Endodermal cell (in vitro differentiated cells): Measurements from ENCODE around the gene CRHR1. TPM values are rescaled to one million over a fixed set of nuclear protein-coding genes. Genes with fewer than 3 reads are reported as not detected.

ENCODE experiments used
- DNase-seq: peaks from one replicate; pipeline ENCODE4 v3.0.0-alpha.2; 2017
- H3K27ac ChIP-seq: 2 replicates; pipeline ENCODE4 v1.5.1; 2013; ENCODE audit warnings: mild to moderate bottlenecking, low read depth, low read length, moderate library complexity
- H3K27me3 ChIP-seq: 2 replicates; pipeline ENCODE4 v1.6.1; 2013; ENCODE audit warnings: mild to moderate bottlenecking, low read length, moderate library complexity; ENCODE audit not compliant: insufficient read depth, control insufficient read depth, poor library complexity, severe bottlenecking
- H3K36me3 ChIP-seq: 2 replicates; pipeline ENCODE4 v1.7.0; 2013; ENCODE audit warnings: mild to moderate bottlenecking, low read length, moderate library complexity; ENCODE audit not compliant: control insufficient read depth, insufficient read depth
- H3K4me1 ChIP-seq: one replicate; pipeline ENCODE4 v1.7.0; 2013; ENCODE audit warnings: low read length; ENCODE audit not compliant: control insufficient read depth, insufficient read depth
- H3K4me3 ChIP-seq: 2 replicates; pipeline ENCODE4 v1.5.1; 2013; ENCODE audit warnings: mild to moderate bottlenecking, low read length, moderate library complexity
- H3K9ac ChIP-seq: 2 replicates; pipeline ENCODE4 v1.6.1; 2013; ENCODE audit warnings: mild to moderate bottlenecking, low read length, moderate library complexity; ENCODE audit not compliant: poor library complexity, severe bottlenecking; ENCODE audit errors: extremely low read depth
- H3K9me3 ChIP-seq: 2 replicates; pipeline ENCODE4 v1.6.1; 2013; ENCODE audit warnings: mild to moderate bottlenecking, low read length, moderate library complexity; ENCODE audit not compliant: control insufficient read depth
- H3K27ac Mint-ChIP-seq: 2 replicates; pipeline ENCODE4 v1.8.0; 2020; ENCODE audit warnings: mixed read lengths
- H3K27me3 Mint-ChIP-seq: 2 replicates; pipeline ENCODE4 v1.8.0; 2021; ENCODE audit warnings: mild to moderate bottlenecking, mixed read lengths; ENCODE audit not compliant: insufficient read depth
- H3K36me3 Mint-ChIP-seq: 2 replicates; pipeline ENCODE4 v1.8.0; 2020; ENCODE audit warnings: low read depth, mixed read lengths
- H3K4me1 Mint-ChIP-seq: 2 replicates; pipeline ENCODE4 v1.8.0; 2020; ENCODE audit warnings: mixed read lengths
- H3K4me3 Mint-ChIP-seq: 2 replicates; pipeline ENCODE4 v1.8.0; 2020; ENCODE audit warnings: mild to moderate bottlenecking, moderate library complexity, mixed read lengths
- H3K9me3 Mint-ChIP-seq: 2 replicates; pipeline ENCODE4 v1.8.0; 2020; ENCODE audit warnings: mild to moderate bottlenecking, mixed read lengths
- WGBS, 2 experiments: methylation state at CpG; one replicate each; pipeline versions ENCODE4 v1.1.5 to v1.1.7; 2013; ENCODE audit warnings: missing lambda C conversion rate in 2 of 2, mixed read lengths in 1 of 2; ENCODE audit not compliant: insufficient coverage in 1 of 2, insufficient read length in 1 of 2; 5-methylcytosine and 5-hydroxymethylcytosine counted together
- total RNA-seq, 2 donors: library from RNA; stranded (reverse); fragmentation: NEBNext Ultra II Directional in 1 of 2; extraction: Animal tissue kit (Norgen Biotek cat#: 25700) in 1 of 2; gene quantifications; 2 replicates in 1 of 2; 3 replicates in 1 of 2; pipeline ENCODE4 v1.2.1, GENCODE V29; 2021
- TF ChIP-seq, protein P1 (sequence below): fragments of 200-600 bp; sonication (generic); conservative IDR thresholded peaks from 2 replicates; pipeline ENCODE4 v1.5.0; 2021; ENCODE audit warnings: antibody characterized with exemption, mild to moderate bottlenecking

Gene CRHR1
- total RNA-seq, 2 donors from 2014 or later, result 0.81 to 1.8 TPM

DNA sequence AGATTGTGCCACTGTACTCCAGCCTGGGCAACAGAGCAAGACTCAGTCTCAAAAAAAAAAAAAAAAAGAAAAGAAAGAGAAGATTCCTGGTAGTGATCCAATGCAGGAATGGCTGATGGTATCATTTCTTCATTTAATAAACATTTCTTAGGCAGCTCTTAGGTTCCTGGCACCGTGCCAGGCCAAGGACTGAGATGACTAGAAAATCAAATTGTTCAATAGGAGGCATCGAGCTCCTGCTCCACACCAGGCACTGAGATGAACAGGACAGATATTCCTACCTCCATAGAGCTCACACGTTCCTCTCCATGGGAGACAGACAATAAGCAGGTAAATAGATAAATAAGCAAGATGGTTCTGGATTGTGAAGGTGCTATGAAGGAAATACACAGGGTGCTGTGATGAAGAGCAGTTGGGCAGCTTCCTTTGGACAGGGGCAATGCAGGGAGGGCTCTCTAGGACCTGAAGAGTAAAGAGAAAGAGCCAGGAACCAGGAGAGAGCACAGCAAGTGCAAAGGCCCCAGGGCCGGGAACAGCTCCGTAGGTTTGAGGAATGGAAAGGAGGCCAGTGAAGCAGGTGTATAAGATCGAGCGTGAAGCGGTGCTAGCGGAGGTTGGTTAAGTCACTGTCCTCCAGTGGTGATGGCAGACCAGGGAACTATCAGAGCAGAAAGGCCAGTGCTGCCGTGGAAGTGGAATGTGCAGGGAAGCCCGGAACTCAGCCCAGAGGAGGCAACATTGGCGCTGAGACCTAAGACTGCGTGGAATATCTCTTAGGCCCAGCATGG, 26.5 kb upstream of the CRHR1 start:
- TF ChIP-seq, protein P1, sequence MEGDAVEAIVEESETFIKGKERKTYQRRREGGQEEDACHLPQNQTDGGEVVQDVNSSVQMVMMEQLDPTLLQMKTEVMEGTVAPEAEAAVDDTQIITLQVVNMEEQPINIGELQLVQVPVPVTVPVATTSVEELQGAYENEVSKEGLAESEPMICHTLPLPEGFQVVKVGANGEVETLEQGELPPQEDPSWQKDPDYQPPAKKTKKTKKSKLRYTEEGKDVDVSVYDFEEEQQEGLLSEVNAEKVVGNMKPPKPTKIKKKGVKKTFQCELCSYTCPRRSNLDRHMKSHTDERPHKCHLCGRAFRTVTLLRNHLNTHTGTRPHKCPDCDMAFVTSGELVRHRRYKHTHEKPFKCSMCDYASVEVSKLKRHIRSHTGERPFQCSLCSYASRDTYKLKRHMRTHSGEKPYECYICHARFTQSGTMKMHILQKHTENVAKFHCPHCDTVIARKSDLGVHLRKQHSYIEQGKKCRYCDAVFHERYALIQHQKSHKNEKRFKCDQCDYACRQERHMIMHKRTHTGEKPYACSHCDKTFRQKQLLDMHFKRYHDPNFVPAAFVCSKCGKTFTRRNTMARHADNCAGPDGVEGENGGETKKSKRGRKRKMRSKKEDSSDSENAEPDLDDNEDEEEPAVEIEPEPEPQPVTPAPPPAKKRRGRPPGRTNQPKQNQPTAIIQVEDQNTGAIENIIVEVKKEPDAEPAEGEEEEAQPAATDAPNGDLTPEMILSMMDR, result no peak
- Mint-ChIP-seq H3K4me3 (no peak overlapping the region), H3K27ac (no peak overlapping the region), H3K36me3 (no peaks in the 10 kb centered on the region), H3K27me3 (peaks cover 28% of the 10 kb centered on the region), H3K4me1 (no peaks in the 10 kb centered on the region), H3K9me3 (no peaks in the 10 kb centered on the region)
- Histone ChIP-seq H3K27ac (no peak overlapping the region), H3K9me3 (no peaks in the 10 kb centered on the region), H3K27me3 (peaks cover 9% of the 10 kb centered on the region), H3K9ac (no peak overlapping the region), H3K4me3 (no peak overlapping the region), H3K4me1 (no peaks in the 10 kb centered on the region), H3K36me3 (no peaks in the 10 kb centered on the region)
- DNase-seq, result no peak
- WGBS, 2 experiments, result 93 to 96% methylated on average over 11 to 13 of the region's 13 CpGs

DNA sequence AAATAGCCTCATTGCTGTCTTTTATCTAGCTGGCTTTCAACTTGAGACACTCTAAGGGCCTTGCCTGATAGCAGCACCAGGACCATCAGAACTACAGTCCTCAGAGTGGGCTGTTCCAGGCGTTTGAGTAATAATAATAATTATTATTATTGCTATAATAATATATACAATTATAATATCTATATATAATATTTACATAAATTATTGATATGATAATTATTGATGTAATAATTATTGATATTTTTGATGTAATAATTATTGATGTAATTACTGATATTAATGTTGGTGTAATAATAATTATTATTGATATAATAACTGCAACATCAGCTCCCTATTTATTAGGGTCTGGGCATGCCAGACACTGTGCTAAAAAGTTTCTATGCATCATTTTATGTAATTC, 25.6 kb upstream of the CRHR1 start:
- TF ChIP-seq, protein P1, result no peak
- no peak for DNase-seq
- peaks cover 20% of the 10 kb centered on the region for H3K27me3 Mint-ChIP-seq
- H3K4me1 ChIP-seq, result no peaks in the 10 kb centered on the region
- peaks cover 5% of the 10 kb centered on the region for H3K27me3 ChIP-seq
- H3K27ac Mint-ChIP-seq, result no peak overlapping the region
- no peak overlapping the region for H3K4me3 ChIP-seq
- H3K9me3 ChIP-seq, result no peaks in the 10 kb centered on the region
- no peaks in the 10 kb centered on the region for H3K36me3 ChIP-seq
- no peaks in the 10 kb centered on the region for H3K9me3 Mint-ChIP-seq
- no peak overlapping the region for H3K4me3 Mint-ChIP-seq
- H3K36me3 Mint-ChIP-seq, result no peaks in the 10 kb centered on the region
- H3K4me1 Mint-ChIP-seq, result no peaks in the 10 kb centered on the region
- no CpG with 5 or more reads among the region's 1 CpG for WGBS, 2 experiments
- H3K9ac ChIP-seq, result no peak overlapping the region
- no peak overlapping the region for H3K27ac ChIP-seq

DNA sequence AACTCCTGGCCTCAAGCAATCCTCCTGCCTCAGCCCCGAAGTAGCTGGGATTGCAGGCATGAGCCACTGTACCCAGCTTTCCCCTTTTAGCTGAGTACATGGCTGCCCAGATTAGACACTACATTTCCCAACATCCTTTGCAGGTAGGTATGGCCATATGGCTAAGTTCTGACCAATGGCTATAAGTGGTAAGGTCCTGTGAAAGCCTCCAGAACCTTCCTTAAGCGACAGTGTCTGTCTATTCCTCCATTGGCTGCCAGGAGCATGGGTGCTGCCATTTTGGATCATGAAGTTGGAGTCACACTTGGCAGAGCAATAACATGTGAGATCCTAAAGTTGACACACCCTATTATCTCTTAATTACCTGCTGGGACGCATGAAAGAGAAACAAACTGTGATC, 24.4 kb upstream of the CRHR1 start:
- Histone ChIP-seq H3K9me3 (no peaks in the 10 kb centered on the region), H3K27ac (no peak overlapping the region), H3K27me3 (peaks cover 5% of the 10 kb centered on the region), H3K36me3 (no peaks in the 10 kb centered on the region), H3K4me3 (no peak overlapping the region), H3K4me1 (no peaks in the 10 kb centered on the region), H3K9ac (no peak overlapping the region)
- no peaks in the 10 kb centered on the region for H3K9me3 Mint-ChIP-seq
- TF ChIP-seq, protein P1, result no peak
- no peak for DNase-seq
- H3K27ac Mint-ChIP-seq, result no peak overlapping the region
- no peaks in the 10 kb centered on the region for H3K4me1 Mint-ChIP-seq
- no peak overlapping the region for H3K4me3 Mint-ChIP-seq
- H3K36me3 Mint-ChIP-seq, result no peaks in the 10 kb centered on the region
- H3K27me3 Mint-ChIP-seq, result peaks cover 23% of the 10 kb centered on the region
- WGBS, 2 experiments, result 80 to 84% methylated on average over 2 to 3 of the region's 3 CpGs
